HG02943 (cell line): ENCODE measurements around the gene MUCL3.
A peak's percentile ranks its signal among the peaks of the same experiment; 100 is the strongest.
"Not testable (repeated sequence)": the region's sequence is repeated elsewhere in the genome, so short reads cannot be mapped to it uniquely, and the experiment has no call there.

ENCODE experiments used
- ATAC-seq: cut with Tn5 transposase; IDR thresholded peaks from one replicate; pipeline ENCODE4 v1.9.1; 2021; ENCODE audit warnings: mild to moderate bottlenecking, low read depth, moderate library complexity; ENCODE audit not compliant: unreplicated experiment

The MUCL3 gene

GRCh38 chr6:30912746-30913520 is 27.8 kb upstream of the MUCL3 start:
- no peak for ATAC-seq

- no peak for ATAC-seq
These were observed 27.1 kb upstream of the MUCL3 start for GRCh38 chr6:30913721-30914075.

GRCh38 chr6:30914076-30914853 is 26.5 kb upstream of the MUCL3 start, which contains the start of gene VARS2:
TSS of gene VARS2 (plus strand) at chr6:30914238. CDS start at chr6:30914837, 599 bp downstream.
- peak; percentile 72 for ATAC-seq

- no peak for ATAC-seq
These were observed 25.8 kb upstream of the MUCL3 start for GRCh38 chr6:30914854-30915590.

- no peak for ATAC-seq
These were observed 25.2 kb upstream of the MUCL3 start for GRCh38 chr6:30915591-30915946.

GRCh38 chr6:30917041-30917440 is 23.7 kb upstream of the MUCL3 start:
- ATAC-seq = no peak

- ATAC-seq = no peak
These were observed 23.3 kb upstream of the MUCL3 start for GRCh38 chr6:30917487-30917886.

GRCh38 chr6:30918670-30919069 is 22.1 kb upstream of the MUCL3 start:
- no peak for ATAC-seq

GRCh38 chr6:30922447-30922852 is 18.3 kb upstream of the MUCL3 start:
- no peak for ATAC-seq

GRCh38 chr6:30924040-30924627 is 16.6 kb upstream of the MUCL3 start:
- ATAC-seq = not testable (repeated sequence)

GRCh38 chr6:30926644-30927043 is 14.1 kb upstream of the MUCL3 start:
- ATAC-seq = no peak

- ATAC-seq = not testable (repeated sequence)
These were observed 13.7 kb upstream of the MUCL3 start for GRCh38 chr6:30927080-30927479.

GRCh38 chr6:30928677-30929076 is 12.1 kb upstream of the MUCL3 start:
- ATAC-seq = no peak

- ATAC-seq = no peak
These were observed 10.3 kb upstream of the MUCL3 start for GRCh38 chr6:30930506-30930905.

GRCh38 chr6:30931272-30931671 is 9.5 kb upstream of the MUCL3 start:
- no peak for ATAC-seq

GRCh38 chr6:30931969-30932645 is 8.7 kb upstream of the MUCL3 start, which contains the start of gene SFTA2:
TSS of gene SFTA2 (minus strand) at chr6:30932170. CDS start at chr6:30932096, 74 bp downstream.
- no peak for ATAC-seq

- no peak for ATAC-seq
These were observed 8.0 kb upstream of the MUCL3 start for GRCh38 chr6:30932665-30933365.

- no peak for ATAC-seq
These were observed 5.8 kb upstream of the MUCL3 start for GRCh38 chr6:30935018-30935417.

- ATAC-seq = no peak
These were observed 3.5 kb upstream of the MUCL3 start for GRCh38 chr6:30937265-30937664.

GRCh38 chr6:30938730-30939129 is 2.0 kb upstream of the MUCL3 start:
- ATAC-seq = no peak
